Ecto neural progenitor cell (in vitro differentiated cells): Measurements from ENCODE around the gene C6orf89.
"Not testable (repeated sequence)": the region's sequence is repeated elsewhere in the genome, so short reads cannot be mapped to it uniquely, and the experiment has no call there.

Source experiments
- DNase-seq: peaks from one replicate; pipeline ENCODE4 v3.0.0-alpha.2; 2018; ENCODE audit warnings: low spot score

Gene C6orf89

DNA sequence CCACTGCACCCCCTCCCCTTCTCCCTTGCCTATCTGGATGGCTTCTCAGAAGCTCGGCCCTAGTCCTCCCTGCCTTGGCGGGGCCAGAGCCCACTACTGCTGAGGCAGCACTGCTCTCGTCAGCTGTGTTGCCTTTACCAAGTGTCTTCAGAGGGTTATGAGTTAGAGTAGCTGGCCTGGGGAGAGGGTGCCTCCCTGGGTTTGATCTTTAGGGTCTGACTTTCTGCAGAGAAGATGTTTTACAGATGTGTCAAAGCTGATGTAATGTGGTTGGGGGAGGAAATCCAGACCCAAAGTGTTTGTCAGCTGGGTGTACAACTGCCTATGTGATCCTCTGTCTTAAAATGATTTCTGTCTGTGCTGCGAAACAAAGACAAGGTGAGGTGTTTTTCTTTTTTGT lies 38.4 kb downstream of the C6orf89 start:
- no peak for DNase-seq

DNA sequence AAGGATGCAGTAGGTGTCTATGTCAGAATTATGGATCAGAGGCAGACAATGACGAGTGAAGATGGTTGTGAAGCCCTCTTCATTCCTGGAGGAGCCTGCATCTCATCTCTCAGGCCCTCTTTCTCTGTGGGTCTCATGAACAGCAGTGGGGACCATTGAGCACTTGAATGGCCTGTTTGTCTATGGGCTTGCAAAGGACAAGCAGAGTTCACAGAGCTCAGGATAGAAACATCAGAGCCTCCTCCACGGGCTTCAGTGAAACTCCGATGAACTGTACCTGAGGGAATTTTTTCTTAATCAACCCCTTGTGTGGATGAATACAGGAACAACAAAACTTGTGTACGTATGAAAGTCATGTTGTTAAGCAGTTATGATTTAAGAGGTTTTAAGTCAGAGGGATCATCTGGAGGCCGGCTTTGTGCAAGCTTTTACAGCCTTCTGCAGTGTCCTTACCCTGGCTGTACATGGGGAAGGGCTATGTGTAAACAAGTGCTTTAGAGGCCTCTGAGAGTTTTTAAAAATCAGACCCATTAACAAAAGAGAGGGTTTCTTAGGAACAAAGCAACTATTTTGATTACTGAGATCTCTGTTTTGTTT lies 39.1 kb downstream of the C6orf89 start:
- DNase-seq = no peak

DNA sequence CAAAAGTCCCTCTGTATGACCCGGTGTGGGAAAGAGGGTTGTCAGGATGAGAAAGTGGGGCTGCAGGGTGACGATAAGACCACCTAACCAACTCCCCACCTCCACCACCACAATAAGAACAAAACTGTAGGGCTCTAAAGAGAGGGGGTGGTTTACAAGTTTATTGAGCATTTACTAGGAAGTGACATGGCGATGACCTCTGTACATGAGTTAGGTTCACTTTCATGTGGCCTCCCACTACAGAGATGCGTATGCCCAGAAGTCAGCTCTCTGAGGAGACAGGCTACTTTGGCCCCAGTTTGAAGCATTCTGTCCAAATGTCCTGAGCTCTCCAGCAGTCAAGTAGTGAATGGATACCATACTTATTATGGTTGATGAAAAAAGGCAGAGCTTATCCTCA lies 40.1 kb downstream of the C6orf89 start:
- no peak for DNase-seq

DNA sequence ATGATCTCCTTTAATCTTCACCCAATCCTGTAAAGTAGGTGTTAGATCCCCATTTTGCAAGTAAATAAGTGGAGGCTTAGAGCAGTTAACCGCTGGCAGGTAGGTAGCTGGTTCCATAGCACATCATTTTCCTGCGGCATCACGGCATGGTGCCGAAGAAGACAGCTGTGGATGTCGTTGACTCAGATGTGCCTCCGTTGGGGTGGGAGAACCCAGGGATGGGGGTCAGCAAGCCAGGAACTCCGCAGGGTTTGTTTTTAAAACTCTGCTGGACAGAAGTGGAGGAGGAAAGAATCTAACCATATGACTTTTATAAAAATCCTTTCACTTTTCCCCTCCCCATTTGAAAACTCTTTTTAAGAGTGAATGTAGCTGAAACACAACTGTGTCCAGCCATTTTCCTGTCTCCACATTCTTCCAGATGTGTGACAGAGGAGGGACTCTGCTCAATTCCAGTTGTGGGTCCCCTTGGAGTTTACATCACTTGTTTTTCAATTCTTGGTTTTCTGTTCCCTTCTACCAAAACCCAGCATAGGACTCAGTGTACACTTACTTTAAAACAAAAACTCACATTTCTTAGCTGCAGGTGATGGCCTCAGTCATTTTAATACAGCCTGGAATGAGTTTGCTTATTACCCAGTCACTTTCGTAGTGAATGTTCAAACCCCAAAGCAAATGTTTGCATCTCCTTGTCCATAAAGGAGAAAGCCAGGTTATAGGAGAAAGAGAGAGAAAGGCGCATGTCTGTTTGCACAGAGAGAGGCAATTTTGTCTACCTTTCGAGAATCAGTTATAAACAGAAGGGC lies 41.2 kb downstream of the C6orf89 start:
- DNase-seq = no peak

DNA sequence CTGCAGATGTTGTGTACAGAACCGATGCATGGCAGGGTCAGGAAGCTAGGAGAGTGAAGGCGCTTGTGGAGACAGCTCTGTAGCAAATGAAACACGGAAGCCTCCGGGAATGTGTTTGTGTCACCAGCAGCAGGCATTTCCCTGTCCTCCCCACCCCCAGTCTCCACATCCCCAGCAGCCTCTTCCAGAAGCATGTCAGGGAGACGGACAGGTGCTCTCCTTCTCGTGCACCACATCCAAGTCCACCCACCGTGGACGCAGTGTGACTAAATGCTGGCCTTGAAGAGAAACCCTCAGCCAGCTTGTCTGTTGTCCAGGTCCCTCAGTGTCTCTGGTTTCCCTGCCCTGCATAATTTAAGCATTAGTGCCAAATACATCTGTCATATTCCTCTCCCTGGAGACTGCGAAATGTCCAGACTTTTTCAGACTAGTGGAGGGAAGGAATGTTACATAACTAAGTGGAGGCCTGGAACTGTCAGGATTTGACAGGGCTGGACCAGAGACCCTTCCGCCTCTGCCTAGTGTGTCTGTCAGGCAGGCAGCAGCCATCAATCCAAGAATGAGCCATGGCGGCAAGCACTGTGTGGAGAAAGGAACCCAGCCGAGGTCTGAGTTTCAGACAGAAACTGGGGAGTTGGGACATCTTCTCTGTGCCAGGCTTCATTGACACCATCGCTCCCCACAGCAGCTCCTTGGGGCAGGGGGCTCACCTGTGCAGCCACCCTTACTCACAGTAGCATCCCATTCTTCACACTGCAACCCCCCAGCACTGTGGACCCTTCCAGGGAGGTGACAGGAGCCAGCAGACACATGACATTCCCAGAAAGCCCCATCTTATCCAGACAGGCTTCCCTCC lies 42.2 kb downstream of the C6orf89 start:
- no peak for DNase-seq

DNA sequence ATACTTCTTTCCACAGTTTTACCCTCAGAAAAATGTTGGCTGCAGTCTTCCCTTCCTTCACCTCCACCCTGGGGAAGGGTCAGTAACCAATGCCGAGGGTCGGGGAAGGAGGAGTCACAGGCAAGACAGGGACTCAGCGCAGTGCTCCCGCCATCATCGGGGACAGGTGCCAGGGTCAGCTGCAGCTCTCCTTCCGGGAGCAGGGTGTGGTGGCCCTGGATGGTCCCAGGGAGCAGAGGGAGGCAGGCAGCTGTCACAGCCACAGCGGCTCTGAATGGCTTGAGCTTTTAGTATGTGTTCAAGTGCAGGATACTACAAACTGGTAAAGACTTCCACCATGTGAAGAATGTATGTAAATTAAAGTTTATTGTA lies 42.8 kb downstream of the C6orf89 start:
- no peak for DNase-seq

DNA sequence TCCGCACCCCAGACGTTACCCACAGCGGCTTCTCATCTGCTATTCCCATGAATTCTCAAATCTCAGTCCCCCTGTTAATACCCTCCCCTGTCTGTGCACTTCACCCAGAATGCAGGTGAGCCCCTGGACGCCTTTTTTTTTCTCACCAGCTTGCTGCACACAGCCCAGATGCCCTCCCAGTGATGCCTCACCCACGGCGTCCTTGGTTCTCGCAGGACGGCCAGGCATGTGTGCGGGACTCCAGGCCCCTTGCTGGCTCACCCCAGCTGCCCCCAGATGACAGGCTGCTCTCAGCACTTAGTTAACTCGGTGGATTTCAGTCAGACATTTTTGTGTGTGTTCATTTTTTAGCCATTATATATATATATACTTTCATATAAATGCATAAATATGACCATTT lies 43.4 kb downstream of the C6orf89 start:
- no peak for DNase-seq

DNA sequence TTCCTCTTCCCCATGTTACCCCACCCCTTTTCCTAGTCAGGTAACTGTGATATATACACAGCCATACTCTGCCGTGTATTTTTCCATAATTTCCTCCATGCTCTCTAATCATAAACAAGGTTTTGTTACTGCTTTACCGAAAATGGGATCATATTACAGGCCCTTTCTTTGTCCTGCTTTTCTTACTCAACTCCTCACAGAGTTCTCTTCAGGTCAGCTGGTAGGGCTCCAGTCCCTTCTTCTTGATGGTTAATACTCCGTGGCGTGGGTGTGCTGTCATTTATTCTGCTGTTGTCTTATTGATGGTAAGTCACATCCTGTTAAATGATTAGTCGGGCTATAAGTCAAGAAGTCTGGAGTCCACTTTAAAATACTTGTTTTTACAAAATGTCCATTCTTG lies 43.9 kb downstream of the C6orf89 start:
- DNase-seq = no peak

DNA sequence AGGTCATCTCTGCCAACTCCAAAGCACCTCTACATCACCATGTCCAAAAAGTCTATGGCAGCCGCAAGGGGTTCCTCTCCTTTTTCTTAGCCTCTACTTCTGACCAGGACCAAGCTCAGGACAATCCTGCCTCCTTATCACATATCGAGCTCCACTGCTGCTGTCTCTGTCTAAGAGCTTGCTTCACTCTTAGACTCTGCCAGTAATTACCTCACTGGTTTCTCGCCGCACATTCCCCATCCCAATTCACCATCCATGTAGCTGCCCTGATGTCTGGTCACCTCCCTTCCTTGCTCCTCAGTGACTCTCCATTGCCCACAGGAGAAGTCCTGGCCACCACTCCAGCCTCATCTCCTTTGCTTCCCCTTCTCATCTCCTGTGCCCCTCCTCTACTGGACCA lies 44.7 kb downstream of the C6orf89 start:
- DNase-seq = no peak

DNA sequence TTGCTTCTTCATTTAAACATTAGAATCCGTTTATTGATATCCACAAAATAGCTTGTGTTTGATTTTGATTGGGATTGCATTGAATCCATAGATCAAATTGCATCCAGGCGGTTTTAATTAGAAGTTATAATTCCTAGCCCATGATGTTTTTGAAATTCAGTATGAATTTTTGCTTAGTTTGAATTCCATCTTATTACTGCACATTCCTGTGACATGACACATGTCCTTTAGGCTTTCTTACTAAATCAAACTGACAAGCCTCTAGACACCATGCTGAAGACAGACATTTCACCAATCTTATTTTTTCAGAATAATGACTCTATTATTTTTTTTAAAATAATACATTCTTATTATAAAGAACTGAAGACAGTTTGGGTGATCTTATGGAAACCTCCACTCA lies 47.4 kb downstream of the C6orf89 start:
- no peak for DNase-seq

DNA sequence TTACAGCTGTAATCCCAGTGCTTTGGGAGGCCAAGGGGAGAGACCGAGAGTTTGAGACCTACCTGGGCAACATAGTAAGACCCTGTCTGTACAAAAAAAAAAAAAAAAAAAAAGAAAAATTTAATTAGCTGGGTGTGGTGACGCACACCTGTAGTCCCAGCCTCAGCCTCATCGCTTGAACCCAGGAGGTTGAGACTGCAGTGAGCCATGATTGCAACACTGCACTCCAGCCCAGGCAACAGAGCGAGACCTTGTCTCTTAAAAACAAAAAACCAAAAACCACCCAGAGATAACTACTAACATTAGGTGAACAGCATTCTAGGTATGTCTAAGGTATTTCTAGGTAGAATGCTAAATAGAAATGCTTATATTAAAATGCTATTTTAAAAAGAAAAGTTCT lies 47.8 kb downstream of the C6orf89 start:
- DNase-seq = no peak

DNA sequence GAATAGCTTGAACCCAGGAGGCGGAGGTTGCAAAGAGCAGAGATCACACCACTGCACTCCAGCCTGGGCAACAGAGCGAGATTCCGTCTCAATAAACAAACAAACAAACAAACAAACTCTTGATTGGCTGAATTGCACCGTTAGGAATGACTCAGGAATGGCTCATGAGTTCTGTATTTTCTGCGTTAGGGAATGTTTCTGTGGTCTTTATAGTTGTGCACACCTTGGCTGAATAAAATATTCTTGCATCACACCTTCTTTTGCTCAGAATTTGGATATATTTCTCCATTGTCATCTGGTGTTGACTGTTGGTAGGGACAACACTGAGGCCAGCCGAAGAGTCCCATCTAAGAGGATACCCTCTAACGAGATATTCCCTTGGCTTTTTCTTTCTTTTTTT lies 49.1 kb downstream of the C6orf89 start:
- DNase-seq = no peak

DNA sequence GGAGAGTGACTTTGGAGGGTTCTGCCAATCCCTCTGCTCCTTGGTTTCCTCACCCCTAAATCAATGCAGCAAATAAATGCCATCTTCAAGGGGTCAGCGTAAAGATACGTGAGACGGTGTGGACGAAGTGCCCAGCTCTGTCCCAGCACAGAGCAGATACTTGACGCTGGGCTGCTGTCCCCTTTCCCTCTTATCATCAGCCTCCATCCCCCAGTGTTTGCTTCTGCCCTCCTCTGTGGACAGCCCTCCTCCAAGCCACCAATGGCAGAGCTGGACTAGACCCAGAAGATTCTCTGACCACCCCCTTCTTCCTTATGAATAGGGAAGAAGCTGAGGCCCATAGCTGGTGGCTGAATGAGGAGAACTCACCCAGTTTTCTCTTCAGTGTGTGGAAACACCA lies 51.1 kb downstream of the C6orf89 start:
- no peak for DNase-seq

DNA sequence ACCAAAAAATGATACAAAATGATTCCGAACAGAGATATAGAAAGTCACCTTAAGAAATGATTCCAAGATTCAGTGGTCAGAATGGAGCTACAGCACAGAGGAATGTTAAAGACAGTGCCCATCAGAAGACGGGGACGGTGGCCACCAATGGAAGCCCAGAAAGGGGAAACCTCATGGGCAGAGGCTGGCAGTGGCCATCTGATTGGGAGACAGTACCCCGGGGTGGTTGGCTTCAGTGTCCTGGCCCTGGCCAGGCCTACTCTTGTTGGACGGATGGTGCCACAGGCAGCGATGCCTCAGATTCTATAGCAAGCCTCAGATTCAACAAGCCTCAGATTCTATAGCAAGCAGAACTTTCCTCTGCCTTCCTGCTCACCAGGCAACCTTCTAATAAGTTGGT lies 52.1 kb downstream of the C6orf89 start:
- DNase-seq = no peak

DNA sequence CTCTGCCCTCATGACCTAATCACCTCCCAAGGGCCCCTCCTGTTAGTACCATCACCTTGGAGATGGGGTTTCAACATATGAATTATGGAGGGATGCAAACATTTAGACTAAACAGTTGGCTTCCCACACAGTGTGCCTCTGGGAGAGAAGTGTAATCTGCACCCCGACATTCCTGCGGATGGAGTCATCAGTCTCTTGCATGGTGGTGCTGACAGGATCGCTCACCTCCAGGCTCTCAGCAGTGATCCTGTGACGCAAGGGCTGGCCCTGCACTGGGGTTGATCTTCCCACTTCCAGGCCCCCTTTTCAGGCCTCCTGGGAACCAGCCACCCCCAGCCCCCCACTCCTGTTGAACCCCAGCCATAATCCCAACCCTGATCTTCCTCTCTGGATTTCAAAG lies 52.8 kb downstream of the C6orf89 start:
- DNase-seq = no peak

DNA sequence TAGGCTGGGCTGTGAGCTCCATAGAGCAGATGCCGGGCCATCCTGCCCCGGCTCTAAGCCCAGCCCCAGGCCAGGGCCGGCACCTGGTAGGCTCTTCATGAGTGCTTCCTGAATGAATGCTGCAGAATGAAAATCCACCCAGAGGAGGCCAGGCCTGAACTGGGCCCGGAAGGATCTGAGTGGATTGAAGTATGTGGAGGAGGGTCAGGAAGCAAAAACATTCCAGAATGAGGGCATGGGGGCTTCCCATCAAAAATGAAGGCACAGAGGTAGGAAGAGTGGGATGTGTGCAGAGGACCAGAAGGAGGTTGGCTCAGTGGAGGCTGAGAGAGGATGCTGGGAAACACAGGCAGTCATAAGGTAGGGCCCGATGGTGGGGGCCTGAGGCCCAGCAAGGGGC lies 53.3 kb downstream of the C6orf89 start:
- DNase-seq = not testable (repeated sequence)

DNA sequence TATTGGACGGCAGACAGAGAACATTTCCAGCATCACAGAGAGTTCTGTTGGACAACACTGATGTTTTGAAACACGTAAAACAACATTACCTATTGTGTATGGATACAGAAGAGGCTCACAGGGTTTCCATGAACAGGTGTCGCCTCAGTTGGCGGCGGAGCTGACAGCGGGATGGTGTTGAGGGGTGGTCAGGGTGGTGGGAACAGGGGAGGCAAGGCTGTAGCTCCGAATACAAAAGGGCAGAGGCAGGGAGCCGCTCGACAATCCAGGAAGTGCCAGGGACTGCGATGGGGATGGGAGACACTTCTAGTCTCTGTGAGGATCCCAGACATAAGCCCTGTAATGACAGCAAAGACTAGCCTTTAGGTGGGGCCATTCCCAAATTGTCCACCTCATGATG lies 54.3 kb downstream of the C6orf89 start:
- no peak for DNase-seq

DNA sequence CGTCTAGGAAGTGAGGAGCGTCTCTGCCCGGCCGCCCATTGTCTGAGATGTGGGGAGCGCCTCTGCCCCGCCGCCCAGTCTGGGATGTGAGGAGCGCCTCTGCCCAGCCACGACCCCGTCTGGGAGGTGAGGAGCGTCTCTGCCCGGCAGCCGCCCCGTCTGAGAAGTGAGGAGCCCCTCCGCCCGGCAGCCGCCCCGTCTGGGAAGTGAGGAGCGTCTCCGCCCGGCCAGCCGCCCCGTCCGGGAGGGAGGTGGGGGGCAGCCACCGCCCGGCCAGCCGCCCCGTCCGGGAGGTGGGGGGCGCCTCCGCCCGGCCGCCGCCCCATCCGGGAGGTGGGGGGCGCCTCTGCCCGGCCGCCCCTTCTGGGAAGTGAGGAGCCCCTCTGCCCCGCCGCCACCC lies 55.8 kb downstream of the C6orf89 start:
- DNase-seq = not testable (repeated sequence)

DNA sequence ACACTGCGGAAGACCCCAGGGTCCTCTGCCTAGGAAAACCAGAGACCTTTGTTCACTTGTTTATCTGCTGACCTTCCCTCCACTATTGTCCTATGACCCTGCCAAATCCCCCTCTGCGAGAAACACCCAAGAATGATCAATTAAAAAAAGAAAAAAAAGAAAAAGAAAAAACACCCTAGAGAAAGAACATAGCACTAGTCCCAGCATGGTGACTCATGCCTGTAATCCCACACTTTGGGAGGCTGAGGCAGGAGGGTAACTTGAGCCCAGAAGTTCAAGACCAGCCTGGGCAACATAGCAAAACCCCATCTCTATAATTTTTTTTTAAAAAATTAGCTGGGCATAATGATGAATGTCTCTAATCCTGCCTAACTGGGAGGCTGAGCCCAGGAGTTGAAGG lies 56.6 kb downstream of the C6orf89 start:
- DNase-seq = not testable (repeated sequence)

DNA sequence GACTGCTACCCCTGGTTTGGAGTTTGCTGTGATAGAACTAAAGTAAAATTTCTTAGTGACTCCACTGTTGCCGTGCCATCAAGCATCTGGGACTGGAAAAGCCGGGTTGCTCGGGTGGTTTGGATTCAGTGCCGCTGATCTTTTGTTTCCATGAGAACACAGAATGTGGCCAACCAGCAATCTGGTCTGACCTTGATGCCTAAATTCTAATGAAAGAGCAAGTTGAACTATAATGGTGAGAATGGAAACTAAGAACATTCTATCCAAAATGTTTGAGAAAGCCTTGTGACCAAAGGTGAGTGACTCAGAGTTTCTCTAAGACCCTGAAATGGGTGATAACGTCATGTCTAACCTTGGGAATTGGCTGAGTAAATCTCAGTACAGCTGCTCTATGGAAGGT lies 58.9 kb downstream of the C6orf89 start:
- DNase-seq = no peak

DNA sequence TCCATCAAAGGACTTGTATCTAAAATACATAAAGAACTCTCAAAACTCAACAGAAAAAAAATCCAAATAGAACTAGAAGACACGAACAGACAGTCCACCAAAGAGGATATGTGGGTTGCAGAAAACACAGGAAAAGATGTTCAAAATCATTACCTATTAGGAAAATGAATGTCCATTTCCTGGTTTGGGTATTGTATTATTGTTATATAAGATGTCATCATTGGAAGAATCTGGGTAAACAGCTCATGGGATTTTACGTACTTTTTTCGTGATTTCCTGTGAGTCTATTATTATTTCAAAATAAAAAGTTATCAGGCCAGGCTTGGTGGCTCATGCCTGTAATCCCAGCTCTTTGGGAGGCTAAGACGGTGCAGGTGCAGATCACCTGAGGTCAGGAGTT lies 59.5 kb downstream of the C6orf89 start:
- DNase-seq = no peak

DNA sequence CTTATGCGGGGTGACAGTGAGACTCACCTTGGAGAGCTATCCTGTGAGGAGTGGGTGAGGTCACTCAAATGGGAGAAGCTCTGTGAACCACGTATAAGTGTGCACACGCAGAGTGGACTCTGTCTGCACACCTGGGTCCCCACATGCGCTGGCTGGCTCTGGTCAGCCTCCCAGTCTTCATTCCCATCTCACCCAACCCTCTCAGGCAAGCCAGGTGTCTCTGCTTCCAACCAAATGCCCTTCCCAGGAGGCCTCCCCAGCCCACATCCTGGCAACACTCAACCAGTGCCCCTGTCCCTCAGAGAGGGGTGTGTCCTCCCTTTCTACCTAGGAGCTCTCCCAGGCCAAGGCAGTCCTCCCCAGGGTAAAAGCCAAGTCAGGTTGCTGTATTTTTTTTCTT lies 60.8 kb downstream of the C6orf89 start:
- no peak for DNase-seq
